ENCODE data around the gene RAPGEF1. TPM values are rescaled to one million over a fixed set of nuclear protein-coding genes. Genes with fewer than 3 reads are reported as not detected.

RAPGEF1 gene
- total RNA-seq, 2 donors from 2014 or later = 59.7 to 73.0 TPM

GRCh38 chr9:131771646-131772045 is 31.8 kb upstream of the RAPGEF1 start:
- TF ChIP-seq CTCF (IDR thresholded peaks at IDR 0.05) = no peak
- Histone ChIP-seq H3K4me3 (no peak overlapping the region), H3K27ac (no peak overlapping the region), H3K27me3 (replicated peaks; ENCODE audit: insufficient read depth) (no peaks in the 10 kb centered on the region), H3K4me1 (ENCODE audit: control insufficient read depth in 1 of 2, low read depth in 2 of 2) (no peaks in the 10 kb centered on the region), H3K9me3 (no peaks in the 10 kb centered on the region), H3K36me3 (no peaks in the 10 kb centered on the region)
- DNase-seq (ENCODE audit: low spot score) (no peak), ATAC-seq (ENCODE audit: insufficient number of reproducible peaks, low FRiP score, low read depth) (no peak)

DNA sequence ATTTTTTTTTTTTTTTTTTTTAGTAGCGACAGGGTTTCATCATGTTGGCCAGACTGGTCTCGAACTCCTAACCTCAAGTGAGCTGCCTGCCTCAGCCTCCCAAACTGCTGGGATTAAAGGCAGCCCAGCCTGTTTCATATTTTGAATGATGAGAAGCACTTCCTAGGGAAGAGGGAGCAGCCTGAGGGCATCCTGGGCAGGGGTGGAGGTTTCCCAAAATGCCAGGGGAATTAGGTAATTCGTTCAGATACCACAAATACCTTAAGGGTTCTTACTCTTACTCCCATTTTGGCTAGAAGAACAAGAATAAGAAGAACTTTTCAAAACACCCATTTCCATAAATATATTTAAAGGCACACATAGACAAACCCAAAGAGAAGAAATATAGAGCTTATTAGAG is 29.5 kb upstream of the RAPGEF1 start:
- Histone ChIP-seq H3K9me3 (no peaks in the 10 kb centered on the region), H3K27ac (no peak overlapping the region), H3K4me1 (ENCODE audit: control insufficient read depth in 1 of 2, low read depth in 2 of 2) (no peaks in the 10 kb centered on the region), H3K36me3 (no peaks in the 10 kb centered on the region), H3K4me3 (no peak overlapping the region), H3K27me3 (replicated peaks; ENCODE audit: insufficient read depth) (no peaks in the 10 kb centered on the region)
- ATAC-seq (ENCODE audit: insufficient number of reproducible peaks, low FRiP score, low read depth) = no peak
- DNase-seq (ENCODE audit: low spot score) = no peak
- no peak for TF ChIP-seq CTCF (IDR thresholded peaks at IDR 0.05)

- DNase-seq (ENCODE audit: low spot score) (no peak), ATAC-seq (ENCODE audit: insufficient number of reproducible peaks, low FRiP score, low read depth) (no peak)
- H3K4me3 ChIP-seq = no peak overlapping the region
- H3K4me1 ChIP-seq (ENCODE audit: control insufficient read depth in 1 of 2, low read depth in 2 of 2) = peaks cover 0 to 8% of the 10 kb centered on the region in 2 donors
- TF ChIP-seq CTCF (IDR thresholded peaks at IDR 0.05) = no peak
- H3K27ac ChIP-seq = no peak overlapping the region
- H3K27me3 ChIP-seq (replicated peaks; ENCODE audit: insufficient read depth) = no peaks in the 10 kb centered on the region
- no peaks in the 10 kb centered on the region for H3K9me3 ChIP-seq
- no peaks in the 10 kb centered on the region for H3K36me3 ChIP-seq
These were observed 24.7 kb upstream of the RAPGEF1 start for GRCh38 chr9:131764568-131764967.

DNA sequence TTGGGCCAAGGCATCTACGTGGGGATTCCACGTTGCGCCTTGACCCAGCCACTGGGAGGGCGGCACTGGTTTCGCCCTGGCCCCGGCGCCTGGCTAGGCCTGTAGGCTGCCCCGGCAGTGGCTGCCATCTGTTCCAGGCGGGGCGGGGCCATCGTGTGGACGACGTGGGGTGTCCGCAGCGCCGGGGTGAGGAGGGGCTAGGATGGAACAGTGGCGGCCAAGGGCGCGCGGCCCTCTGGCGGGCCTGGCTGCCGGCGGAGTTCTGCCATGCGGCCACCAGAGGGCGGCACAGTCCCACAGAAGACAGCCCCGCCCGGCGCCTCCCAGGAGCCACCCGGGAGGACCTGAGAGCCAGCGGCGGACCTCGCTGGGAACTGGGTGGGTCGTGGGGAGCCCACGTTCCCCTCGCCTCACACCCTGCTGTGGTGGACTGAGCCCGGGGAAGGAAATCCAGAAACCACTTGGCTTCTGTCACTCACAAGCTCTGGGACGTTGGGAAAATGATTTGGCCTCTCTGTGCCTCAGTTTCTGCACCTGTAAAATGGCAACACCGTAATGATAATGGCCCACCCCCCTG is 22.6 kb upstream of the RAPGEF1 start:
- no peaks in the 10 kb centered on the region for H3K27me3 ChIP-seq (replicated peaks; ENCODE audit: insufficient read depth)

GRCh38 chr9:131759017-131759647 is 19.3 kb upstream of the RAPGEF1 start:
- Histone ChIP-seq H3K27me3 (replicated peaks; ENCODE audit: insufficient read depth) (no peaks in the 10 kb centered on the region), H3K9me3 (no peaks in the 10 kb centered on the region), H3K4me1 (ENCODE audit: control insufficient read depth in 1 of 2, low read depth in 2 of 2) (peaks cover 0 to 8% of the 10 kb centered on the region in 2 donors), H3K27ac (no peak overlapping the region), H3K4me3 (no peak overlapping the region), H3K36me3 (no peaks in the 10 kb centered on the region)
- DNase-seq (ENCODE audit: low spot score) = no peak
- TF ChIP-seq CTCF (IDR thresholded peaks at IDR 0.05) = no peak
- no peak for ATAC-seq (ENCODE audit: insufficient number of reproducible peaks, low FRiP score, low read depth)

More for the DNA sequence above, 22.6 kb upstream of the RAPGEF1 start:
- no peaks in the 10 kb centered on the region for H3K36me3 ChIP-seq
- H3K4me1 ChIP-seq (ENCODE audit: control insufficient read depth in 1 of 2, low read depth in 2 of 2) = peaks cover 0 to 8% of the 10 kb centered on the region in 2 donors
- peak overlapping the region; percentile 39 for H3K4me3 ChIP-seq
- no peak overlapping the region for H3K27ac ChIP-seq
- H3K9me3 ChIP-seq = no peaks in the 10 kb centered on the region
- DNase-seq (ENCODE audit: low spot score) = no peak
- peak; percentile 34 for ATAC-seq (ENCODE audit: insufficient number of reproducible peaks, low FRiP score, low read depth)
- TF ChIP-seq CTCF (IDR thresholded peaks at IDR 0.05) = peak; percentile 96

Measured in thoracic aorta (tissue), 2 donors.